IPS-20b (cell line): ENCODE data around the gene NISCH.

Experiments used
- H3K27ac ChIP-seq: one replicate; pipeline ENCODE4 v1.5.1; 2013; ENCODE audit warnings: low read length
- H3K27me3 ChIP-seq: 2 replicates; pipeline ENCODE4 v1.6.1; 2013; ENCODE audit warnings: mild to moderate bottlenecking, low read length, inconsistent platforms; ENCODE audit not compliant: insufficient read depth
- H3K36me3 ChIP-seq: 2 replicates; pipeline ENCODE4 v1.6.1; 2013; ENCODE audit warnings: low read depth, mild to moderate bottlenecking, inconsistent platforms, low read length, moderate library complexity; ENCODE audit not compliant: insufficient read depth
- H3K4me1 ChIP-seq: 2 replicates; pipeline ENCODE4 v1.6.1; 2013; ENCODE audit warnings: mild to moderate bottlenecking, control low read depth, inconsistent platforms, low read length, moderate library complexity; ENCODE audit not compliant: insufficient read depth
- H3K4me3 ChIP-seq: 2 replicates; pipeline ENCODE4 v1.5.1; 2013; ENCODE audit warnings: mild to moderate bottlenecking, low read length, inconsistent platforms
- H3K9ac ChIP-seq: 2 replicates; pipeline ENCODE4 v1.6.1; 2013; ENCODE audit warnings: low read depth, mild to moderate bottlenecking, inconsistent platforms, low read length, moderate library complexity
- H3K9me3 ChIP-seq: 2 replicates; pipeline ENCODE4 v1.6.1; 2013; ENCODE audit warnings: mild to moderate bottlenecking, low read depth, low read length, inconsistent platforms; ENCODE audit not compliant: insufficient read depth

The NISCH gene

GRCh38 chr3:52443791-52444687, 11.4 kb upstream of the NISCH start:
- Histone ChIP-seq H3K27ac (no peak overlapping the region), H3K4me1 (no peaks in the 10 kb centered on the region), H3K9me3 (no peaks in the 10 kb centered on the region), H3K36me3 (no peaks in the 10 kb centered on the region), H3K9ac (no peak overlapping the region), H3K4me3 (peak overlapping the region; percentile 40; the same call in 1 of the 2 replicates), H3K27me3 (0 out of 2 replicates have a peak, but pooled peaks cover 7% of the 10 kb centered on the region)

- Histone ChIP-seq H3K27ac (no peak within 1 kb of the TSS), H3K9ac (no peak within 1 kb of the TSS), H3K9me3 (no peaks in the 10 kb centered on the region), H3K27me3 (0 out of 2 replicates have a peak, but pooled peaks cover 7% of the 10 kb centered on the region), H3K4me1 (peaks cover 4% of the 10 kb centered on the region), H3K36me3 (no peaks in the 10 kb centered on the region), H3K4me3 (peak within 1 kb of the TSS; percentile 40; the same call in 1 of the 2 replicates)
These were observed 10.3 kb upstream of the NISCH start, which contains the start of gene SEMA3G for GRCh38 chr3:52444860-52445793. Gene SEMA3G, minus strand, starts transcription at chr3:52445103. Its CDS starts 76 bp downstream, at chr3:52445027.

DNA sequence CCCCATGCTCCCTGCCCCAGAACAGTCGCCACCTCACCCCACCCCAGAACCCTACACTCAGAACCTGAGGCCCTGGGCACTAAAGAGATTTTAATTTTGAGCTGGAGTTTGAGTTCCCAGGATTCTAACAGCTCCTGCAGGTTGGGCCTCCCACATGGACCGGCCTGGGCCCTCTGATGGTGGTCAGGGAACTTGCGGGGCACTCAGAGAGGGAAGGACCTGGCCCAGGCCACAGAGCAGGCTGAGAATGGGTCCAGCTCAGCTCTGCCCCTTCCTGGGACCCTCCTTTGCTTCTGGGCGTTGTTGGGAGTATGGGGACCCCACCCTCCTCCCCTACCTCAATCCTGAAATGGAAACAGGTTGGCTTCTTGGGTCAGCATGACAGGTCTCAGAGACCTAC, 9.4 kb upstream of the NISCH start:
- Histone ChIP-seq H3K36me3 (no peaks in the 10 kb centered on the region), H3K4me1 (peaks cover 7% of the 10 kb centered on the region), H3K27me3 (0 out of 2 replicates have a peak, but pooled peaks cover 7% of the 10 kb centered on the region), H3K27ac (no peak overlapping the region), H3K4me3 (no peak overlapping the region), H3K9me3 (no peaks in the 10 kb centered on the region), H3K9ac (no peak overlapping the region)

GRCh38 chr3:52446631-52447511, 8.5 kb upstream of the NISCH start:
- Histone ChIP-seq H3K27me3 (0 out of 2 replicates have a peak, but pooled peaks cover 7% of the 10 kb centered on the region), H3K36me3 (no peaks in the 10 kb centered on the region), H3K9ac (no peak overlapping the region), H3K9me3 (no peaks in the 10 kb centered on the region), H3K4me1 (peaks cover 7% of the 10 kb centered on the region), H3K27ac (no peak overlapping the region), H3K4me3 (no peak overlapping the region)

- H3K4me1 ChIP-seq, result peaks cover 7% of the 10 kb centered on the region
- no peaks in the 10 kb centered on the region for H3K9me3 ChIP-seq
- 0 out of 2 replicates have a peak, but pooled peaks cover 7% of the 10 kb centered on the region for H3K27me3 ChIP-seq
- H3K9ac ChIP-seq, result no peak overlapping the region
- H3K4me3 ChIP-seq, result no peak overlapping the region
- H3K36me3 ChIP-seq, result no peaks in the 10 kb centered on the region
- no peak overlapping the region for H3K27ac ChIP-seq
These were observed 7.7 kb upstream of the NISCH start for GRCh38 chr3:52447512-52448355.

- no peak overlapping the region for H3K4me3 ChIP-seq
- H3K27ac ChIP-seq, result no peak overlapping the region
- H3K9ac ChIP-seq, result no peak overlapping the region
- no peaks in the 10 kb centered on the region for H3K9me3 ChIP-seq
- 0 out of 2 replicates have a peak, but pooled peaks cover 7% of the 10 kb centered on the region for H3K27me3 ChIP-seq
- peaks cover 9% of the 10 kb centered on the region for H3K4me1 ChIP-seq
- H3K36me3 ChIP-seq, result no peaks in the 10 kb centered on the region
These were observed 4.7 kb upstream of the NISCH start for GRCh38 chr3:52450489-52451236.

DNA sequence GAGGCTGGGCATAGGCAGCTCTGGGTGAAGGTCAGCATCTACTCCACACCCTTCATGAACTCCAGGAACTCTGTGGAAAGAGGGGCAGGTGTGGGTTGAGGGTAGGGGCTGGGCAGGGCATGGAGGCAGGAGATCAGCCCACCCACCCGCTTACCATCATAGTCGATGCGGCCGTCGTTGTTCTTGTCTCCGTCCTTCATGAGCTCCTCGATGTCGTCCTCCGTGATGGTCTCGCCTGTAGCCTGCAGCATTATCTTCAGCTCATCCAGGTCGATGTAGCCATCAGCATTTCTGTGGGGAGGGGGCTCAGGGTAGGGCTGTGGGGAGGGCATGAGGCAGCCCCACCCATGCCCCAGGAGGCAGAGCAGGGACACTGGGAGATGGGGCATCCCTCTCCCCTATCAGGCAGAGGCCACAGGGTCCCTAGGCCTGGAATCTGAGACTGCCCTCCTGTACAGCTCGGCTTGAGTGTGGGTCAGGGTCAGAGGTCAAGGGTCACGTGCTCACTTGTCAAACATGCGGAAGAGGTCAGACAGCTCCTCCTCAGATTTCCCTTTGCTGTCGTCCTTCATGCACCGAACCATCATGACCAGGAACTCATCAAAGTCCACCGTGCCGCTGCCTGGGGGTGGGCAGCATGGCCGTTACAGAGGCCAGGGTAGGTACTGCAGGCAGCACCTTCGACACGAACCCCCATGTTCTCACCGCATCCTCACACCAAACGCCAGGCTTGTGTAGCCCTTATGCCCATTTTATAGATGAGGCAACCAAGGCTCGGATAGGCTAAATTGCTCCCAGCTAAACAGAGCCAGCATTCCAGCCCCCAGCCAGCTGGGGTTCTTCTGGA, 3.9 kb upstream of the NISCH start:
- peaks cover 9% of the 10 kb centered on the region for H3K4me1 ChIP-seq
- H3K36me3 ChIP-seq, result no peaks in the 10 kb centered on the region
- H3K9ac ChIP-seq, result no peak overlapping the region
- no peak overlapping the region for H3K27ac ChIP-seq
- 0 out of 2 replicates have a peak, but pooled peaks cover 4% of the 10 kb centered on the region for H3K27me3 ChIP-seq
- no peak overlapping the region for H3K4me3 ChIP-seq
- no peaks in the 10 kb centered on the region for H3K9me3 ChIP-seq

- Histone ChIP-seq H3K36me3 (no peaks in the 10 kb centered on the region; the same call in 1 of the 2 replicates), H3K27ac (no peak overlapping the region), H3K4me1 (peaks cover 9% of the 10 kb centered on the region), H3K27me3 (no peaks in the 10 kb centered on the region), H3K4me3 (no peak overlapping the region), H3K9me3 (no peaks in the 10 kb centered on the region), H3K9ac (no peak overlapping the region)
These were observed 3.3 kb upstream of the NISCH start for GRCh38 chr3:52452126-52452525.

GRCh38 chr3:52452570-52453221, 2.7 kb upstream of the NISCH start:
- Histone ChIP-seq H3K27ac (no peak overlapping the region), H3K36me3 (peaks cover 4% of the 10 kb centered on the region), H3K4me3 (no peak overlapping the region), H3K9ac (no peak overlapping the region), H3K9me3 (no peaks in the 10 kb centered on the region), H3K27me3 (no peaks in the 10 kb centered on the region), H3K4me1 (peaks cover 9% of the 10 kb centered on the region)
